NCI-H510A (cell line): ENCODE results near the gene NEUROD4.

ENCODE experiments used
- DNase-seq: peaks from one replicate; lab custom pipeline; 2025; lab: John Stamatoyannopoulos, UW

Gene NEUROD4

DNA sequence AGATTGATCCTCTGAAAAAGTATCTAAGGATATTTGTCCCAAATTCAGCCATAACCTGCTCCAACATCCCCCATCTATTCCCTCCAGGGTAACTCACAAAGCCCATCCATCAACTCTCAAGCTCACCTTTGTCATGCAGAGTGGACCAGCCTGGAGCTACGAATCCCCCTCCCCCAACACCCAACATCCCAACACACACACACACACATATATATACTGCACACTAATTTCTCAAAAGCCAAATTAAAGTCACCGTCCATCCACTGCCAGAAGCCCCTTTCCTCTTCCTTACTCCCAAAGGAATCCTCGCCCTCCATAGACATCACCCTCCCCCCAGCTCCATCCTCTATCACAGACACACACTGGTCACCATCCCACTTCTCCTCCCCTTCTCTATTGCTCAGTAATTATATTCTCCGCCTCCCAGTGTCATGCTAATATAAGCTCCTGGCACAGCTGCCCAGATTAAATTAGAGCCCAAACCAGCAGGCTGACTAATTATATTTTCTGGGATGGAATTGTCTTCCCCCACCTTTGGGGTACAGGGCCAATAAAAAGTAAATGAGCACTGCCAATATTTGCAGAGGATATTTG, 21.7 kb upstream of the NEUROD4 start:
- no peak for DNase-seq

DNA sequence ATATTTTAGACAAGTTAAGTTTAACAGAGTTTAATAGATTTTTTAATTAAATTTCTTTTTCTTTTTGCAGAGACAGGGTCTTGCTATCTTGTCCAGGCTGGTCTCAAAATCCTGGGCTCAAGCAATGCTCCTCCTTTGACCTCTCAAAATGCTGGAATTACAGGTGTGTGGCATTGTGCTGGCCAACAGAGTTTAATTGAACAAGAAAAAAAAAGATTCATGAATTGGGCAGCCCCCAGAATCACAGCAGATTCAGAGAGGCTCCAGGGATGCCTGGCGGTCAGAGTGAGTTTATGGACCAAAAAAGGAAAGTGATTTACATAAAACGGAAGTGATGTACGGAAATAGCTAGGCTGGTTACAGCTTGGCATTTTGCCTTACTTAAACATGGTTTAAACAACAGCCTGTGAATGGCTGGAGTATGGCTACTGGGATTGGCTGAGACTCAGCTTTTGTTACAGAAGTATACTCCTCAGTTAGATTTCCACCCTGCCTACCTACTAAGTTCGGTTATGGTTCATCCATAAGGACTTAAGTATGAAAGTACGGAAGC, 20.7 kb upstream of the NEUROD4 start:
- DNase-seq = no peak

- no peak for DNase-seq
These were observed 18.4 kb upstream of the NEUROD4 start for GRCh38 chr12:55001198-55001868.

- DNase-seq = no peak
These were observed 17.4 kb upstream of the NEUROD4 start for GRCh38 chr12:55002355-55002754.

DNA sequence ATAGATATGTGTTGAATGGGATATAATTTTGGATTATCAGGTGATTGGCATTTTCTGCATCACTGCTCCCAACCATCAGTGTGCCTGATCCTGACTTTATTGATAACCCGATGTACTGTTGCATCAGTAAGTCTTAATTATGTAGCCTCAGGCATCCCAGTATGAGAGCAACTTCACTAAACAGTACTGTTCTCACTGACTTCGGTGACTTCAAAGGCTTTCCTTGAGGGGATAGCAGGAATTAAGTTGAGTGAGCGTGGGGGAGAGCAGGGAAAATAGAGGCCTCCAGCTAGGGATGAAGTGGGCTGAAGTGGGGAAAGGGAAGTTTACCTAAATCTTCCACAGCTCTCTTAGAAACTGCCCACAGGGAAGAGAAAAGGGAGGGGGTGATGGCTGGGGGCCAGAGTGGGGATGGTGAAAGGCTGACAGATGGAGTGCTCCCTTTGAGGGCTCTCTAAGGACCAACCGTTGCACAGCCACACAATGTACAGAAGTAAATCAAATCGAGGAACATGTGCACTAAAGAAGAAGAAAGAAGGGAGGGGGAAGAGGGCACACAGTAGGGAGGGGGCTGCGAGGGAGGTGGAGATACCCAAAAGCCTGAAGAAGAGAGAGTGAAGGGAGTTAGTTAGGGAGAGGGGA, 10.7 kb upstream of the NEUROD4 start:
- no peak for DNase-seq

DNA sequence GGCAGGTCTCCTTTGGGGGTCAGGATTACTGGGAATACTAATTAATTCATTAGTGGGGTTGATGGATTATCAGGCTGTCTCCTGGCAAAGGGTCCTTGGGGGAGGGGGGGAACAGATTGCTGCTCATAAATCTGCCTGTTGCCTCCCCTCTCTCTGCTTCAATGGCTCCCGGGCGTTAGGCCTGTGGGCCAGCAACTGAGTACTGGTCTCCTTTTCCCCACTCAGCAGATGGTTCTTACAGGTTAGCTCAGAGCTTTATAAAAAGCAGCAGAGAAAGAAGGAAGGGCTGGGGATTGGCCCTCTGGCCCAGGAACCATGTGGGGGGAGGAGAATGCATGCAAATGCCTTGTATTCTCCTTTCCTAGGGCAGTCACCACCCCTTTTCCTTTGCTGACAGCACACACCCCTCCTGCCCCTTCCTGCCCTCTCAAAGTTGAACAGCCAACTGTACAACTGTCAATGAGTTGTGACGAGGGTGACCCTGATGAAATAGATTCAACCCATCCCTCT, 2.3 kb upstream of the NEUROD4 start:
- DNase-seq = no peak

- DNase-seq = no peak
These were observed 4.8 kb downstream of the NEUROD4 start for GRCh38 chr12:55024575-55024974.

GRCh38 chr12:55025508-55025907, 5.7 kb downstream of the NEUROD4 start:
- no peak for DNase-seq

DNA sequence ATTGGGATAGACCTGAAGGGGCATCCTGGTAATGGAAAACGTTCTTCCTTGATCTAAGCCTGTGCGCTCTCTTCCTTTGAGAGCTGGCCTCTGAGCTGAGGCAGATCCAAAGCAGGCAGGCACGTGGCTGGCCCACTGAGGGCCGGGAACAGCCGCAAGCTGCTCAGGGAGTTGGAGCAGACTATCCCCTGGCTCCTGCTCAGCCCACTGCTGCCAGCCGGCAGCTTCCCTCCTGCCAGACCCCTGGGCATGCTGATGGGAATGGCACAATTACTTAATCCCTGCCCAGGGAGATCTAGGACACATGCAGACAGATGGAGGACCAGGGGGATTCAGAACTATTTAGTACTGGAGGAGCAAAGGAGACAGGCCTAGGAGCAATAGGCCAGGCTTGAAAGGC, 14.4 kb downstream of the NEUROD4 start:
- no peak for DNase-seq

GRCh38 chr12:55036326-55037115, 16.7 kb downstream of the NEUROD4 start:
- DNase-seq = no peak

- DNase-seq = no peak
These were observed 17.7 kb downstream of the NEUROD4 start for GRCh38 chr12:55037351-55037987.

- no peak for DNase-seq
These were observed 19.9 kb downstream of the NEUROD4 start for GRCh38 chr12:55039395-55040354.

DNA sequence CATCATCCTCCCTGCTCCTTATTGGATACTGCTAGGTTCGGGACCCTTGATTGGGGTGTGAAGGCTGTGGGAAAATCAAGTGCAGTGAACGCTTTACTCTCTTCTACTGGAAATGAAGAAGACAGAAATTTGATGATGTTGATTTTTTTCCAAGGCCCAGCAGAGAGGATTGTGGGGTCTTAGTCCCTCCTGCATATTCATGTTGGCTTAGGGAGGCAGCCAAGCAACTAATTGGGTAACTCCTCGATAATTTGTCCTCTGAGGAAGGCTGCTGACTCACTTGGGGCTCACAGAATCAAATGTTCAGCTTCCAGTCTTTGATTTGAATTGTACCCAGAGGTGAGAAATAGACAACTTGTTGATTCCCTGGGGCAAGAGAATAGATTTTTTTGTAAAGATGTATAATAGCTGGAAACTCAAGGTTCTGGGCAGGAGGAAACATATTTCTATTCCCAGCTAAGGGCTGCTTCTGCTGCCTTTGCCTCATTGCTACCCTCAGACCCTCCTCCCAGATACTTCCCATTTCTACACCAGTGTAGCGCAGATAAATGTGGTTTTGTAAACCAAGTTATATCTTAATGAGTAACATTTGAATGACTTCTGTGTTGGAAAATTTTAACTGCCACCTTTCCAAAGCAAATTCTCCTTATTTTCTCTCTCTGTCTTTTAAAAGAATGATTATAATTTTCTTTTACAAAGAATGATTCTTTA, 21.7 kb downstream of the NEUROD4 start:
- no peak for DNase-seq

DNA sequence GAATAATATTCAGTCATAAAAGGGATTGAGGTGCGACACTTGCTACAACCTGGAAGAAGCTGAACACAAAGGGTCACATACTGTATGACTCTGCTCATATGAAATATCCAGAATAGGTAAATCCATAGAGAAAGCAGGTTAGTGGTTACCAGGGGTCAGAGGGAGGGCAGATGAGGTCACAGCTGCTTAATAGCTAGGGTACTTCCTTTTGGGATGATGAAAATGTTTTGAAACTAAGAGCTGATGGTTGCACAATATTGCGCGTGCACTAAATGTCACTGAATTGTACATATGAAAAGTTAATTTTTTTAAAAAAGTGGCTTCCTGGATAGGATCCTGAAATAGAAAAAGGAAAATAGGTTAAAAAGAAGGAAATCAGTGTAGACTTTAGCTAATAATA, 23.8 kb downstream of the NEUROD4 start:
- no peak for DNase-seq

GRCh38 chr12:55044135-55044534, 24.4 kb downstream of the NEUROD4 start:
- DNase-seq = no peak

DNA sequence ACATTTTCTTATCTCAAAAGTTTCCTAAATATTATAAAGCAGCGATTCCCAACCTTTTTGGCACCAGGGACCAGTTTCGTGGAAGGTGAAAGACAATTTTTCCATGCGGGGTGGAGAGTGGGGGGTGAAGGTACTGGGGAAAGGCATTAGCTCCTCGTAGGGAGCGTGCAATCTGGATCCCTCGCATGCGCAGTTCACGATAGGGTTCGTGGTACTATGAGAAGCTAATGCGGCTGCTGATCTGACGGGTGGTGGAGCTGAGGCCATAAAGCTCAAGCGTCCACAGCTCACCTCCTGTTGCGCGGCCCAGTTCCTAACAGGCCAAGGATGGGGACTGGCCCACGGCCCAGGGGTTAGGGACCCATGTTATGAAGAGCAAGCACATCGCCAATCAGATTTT, 29.9 kb downstream of the NEUROD4 start:
- no peak for DNase-seq

- no peak for DNase-seq
These were observed 31.6 kb downstream of the NEUROD4 start for GRCh38 chr12:55051197-55051947.

DNA sequence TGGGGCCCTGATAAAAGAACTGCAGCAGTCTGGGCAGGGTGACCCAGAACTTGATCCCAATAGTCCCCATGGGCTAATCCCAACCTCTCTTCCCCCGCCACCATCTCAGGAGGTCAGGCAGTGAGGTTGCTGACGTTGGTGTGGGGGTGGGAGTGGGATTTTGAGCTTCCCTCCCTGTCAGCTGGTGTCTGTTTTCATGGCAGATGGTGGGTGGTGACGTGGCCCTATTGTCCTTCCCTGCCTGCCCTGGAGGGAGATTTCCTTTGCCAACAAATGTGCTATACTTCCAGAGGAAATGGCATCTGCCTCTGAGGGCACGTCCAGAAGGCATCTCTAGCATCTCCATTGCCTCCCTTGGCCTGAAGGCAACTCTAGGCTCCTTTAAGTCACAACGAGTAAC, 37.7 kb downstream of the NEUROD4 start:
- no peak for DNase-seq

- no peak for DNase-seq
These were observed 38.3 kb downstream of the NEUROD4 start for GRCh38 chr12:55058082-55058481.
